Endothelial cell of umbilical vein (primary cell): Measurements from ENCODE around the gene ZNF687. TPM values are rescaled to one million over a fixed set of nuclear protein-coding genes. Genes with fewer than 3 reads are reported as not detected.

ENCODE experiments used
- BruUV-seq: library from RNA; stranded (reverse); fragments of 400-500 nt; replicated peaks from 2 replicates; lab custom pipeline; 2021; lab: Mats Ljungman, UMichigan
- CTCF ChIA-PET: fragments of 300-600, 350-600 bp; sonication (Branson Sonifier 250); formaldehyde crosslinking; loops from one replicate; lab custom pipeline; 2021; ENCODE audit warnings: antibody characterized with exemption, inconsistent platforms; lab: Charles Lee
- POLR2A ChIA-PET: fragments of 300-600, 350-600 bp; sonication (Branson Sonifier 250); formaldehyde crosslinking; loops from one replicate; lab custom pipeline; 2021; ENCODE audit warnings: antibody characterized with exemption, inconsistent platforms; lab: Charles Lee
- DNase-seq: peaks from one replicate; pipeline ENCODE4 v3.0.0-alpha.2; 2011; ENCODE audit warnings: low read depth, low spot score
- FAIRE-seq: peaks from 2 replicates; lab custom pipeline; 2011; peaks lifted over from hg19 to GRCh38; lab: Jason Lieb, UNC
- H2AFZ ChIP-seq: 2 replicates; pipeline ENCODE4 v1.6.0; 2012; ENCODE audit warnings: low read depth, low read length, control low read depth, inconsistent platforms
- H3K27ac ChIP-seq: 2 replicates; pipeline ENCODE4 v1.5.1; 2011; ENCODE audit warnings: low read depth, mild to moderate bottlenecking, control low read depth, low read length, moderate library complexity; ENCODE audit not compliant: insufficient read depth
- H3K27me3 ChIP-seq, 2 experiments: 2 replicates each; pipeline versions ENCODE4 v1.6.0 to v1.6.1; 2011; ENCODE audit warnings: low read length in 2 of 2, mixed read lengths in 1 of 2; ENCODE audit not compliant: control insufficient read depth in 2 of 2, insufficient read depth in 2 of 2
- H3K36me3 ChIP-seq, 2 experiments: 2 replicates in 1 of 2; 3 replicates in 1 of 2; pipeline ENCODE4 v1.5.1; 2011; ENCODE audit warnings: low read length in 2 of 2, mild to moderate bottlenecking in 1 of 2, moderate library complexity in 1 of 2; ENCODE audit not compliant: control insufficient read depth in 2 of 2, insufficient read depth in 2 of 2; ENCODE audit errors: extremely low read depth in 1 of 2
- H3K4me1 ChIP-seq: 3 replicates; pipeline ENCODE4 v1.5.1; 2011; ENCODE audit warnings: mild to moderate bottlenecking, low read length; ENCODE audit not compliant: control insufficient read depth, insufficient read depth; ENCODE audit errors: extremely low read depth
- H3K4me2 ChIP-seq: 2 replicates; pipeline ENCODE4 v1.6.1; 2011; ENCODE audit warnings: low read length, control low read depth, mixed read lengths; ENCODE audit not compliant: insufficient read depth
- H3K4me3 ChIP-seq, 3 experiments: fragments of 200-600 bp in 1 of 3; sonication (generic), shearing (Covaris generic) in 1 of 3; replicated peaks in 1 of 3; 2 replicates each; pipeline ENCODE4 v1.5.1; 2011 to 2016; ENCODE audit warnings: control low read depth in 3 of 3, low read length in 3 of 3, mild to moderate bottlenecking in 2 of 3, inconsistent platforms in 1 of 3, low read depth in 1 of 3, moderate library complexity in 1 of 3; ENCODE audit not compliant: insufficient read depth in 1 of 3
- H3K79me2 ChIP-seq: 2 replicates; pipeline ENCODE4 v1.6.0; 2012; ENCODE audit warnings: low read length, inconsistent platforms; ENCODE audit not compliant: control insufficient read depth, insufficient read depth
- H3K9ac ChIP-seq: replicated peaks from 2 replicates; pipeline ENCODE3; 2011; ENCODE audit warnings: low read length, control low read depth; ENCODE audit not compliant: insufficient read depth; ENCODE audit errors: extremely low read depth
- H3K9me1 ChIP-seq: replicated peaks from 3 replicates; pipeline ENCODE4 v1.6.0; 2011; ENCODE audit warnings: mild to moderate bottlenecking, low read length; ENCODE audit not compliant: control insufficient read depth, insufficient read depth; ENCODE audit errors: extremely low read depth
- H3K9me3 ChIP-seq: replicated peaks from 2 replicates; pipeline ENCODE4 v1.5.1; 2012; ENCODE audit warnings: low read length, inconsistent platforms; ENCODE audit not compliant: control insufficient read depth, insufficient read depth
- H4K20me1 ChIP-seq: replicated peaks from 2 replicates; pipeline ENCODE3; 2011; ENCODE audit warnings: mild to moderate bottlenecking, low read length; ENCODE audit not compliant: control insufficient read depth, insufficient read depth; ENCODE audit errors: extremely low read depth
- EZH2 ChIP-seq: IDR thresholded peaks from 2 replicates; pipeline ENCODE4 v1.6.1; 2012; ENCODE audit warnings: borderline replicate concordance, low read depth, mild to moderate bottlenecking, moderate library complexity, low read length, inconsistent platforms; ENCODE audit not compliant: severe bottlenecking
- FOS ChIP-seq: IDR thresholded peaks from 2 replicates; pipeline ENCODE4 v1.6.1; 2011; ENCODE audit warnings: mild to moderate bottlenecking, low read length, moderate library complexity, borderline replicate concordance; ENCODE audit not compliant: insufficient read depth
- GATA2 ChIP-seq: IDR thresholded peaks from 2 replicates; pipeline ENCODE4 v1.7.0; 2011; ENCODE audit warnings: low read depth, mild to moderate bottlenecking, moderate library complexity, mixed read lengths, low read length; ENCODE audit not compliant: insufficient read length, insufficient read depth
- JUN ChIP-seq: IDR thresholded peaks from 2 replicates; pipeline ENCODE4 v1.6.1; 2011; ENCODE audit warnings: borderline replicate concordance, low read depth; ENCODE audit not compliant: insufficient read length, insufficient read depth
- MYC ChIP-seq: IDR thresholded peaks from one replicate; pipeline ENCODE4 v1.6.1; 2011; ENCODE audit warnings: mild to moderate bottlenecking, low read depth, low read length
- POLR2A ChIP-seq: IDR thresholded peaks from 2 replicates; pipeline ENCODE4 v1.6.1; 2012; ENCODE audit warnings: low read depth, mild to moderate bottlenecking, control low read depth, low read length
- POLR2AphosphoS5 ChIP-seq: IDR thresholded peaks from 2 replicates; pipeline ENCODE4 v1.6.1; 2012; ENCODE audit warnings: low read depth, mild to moderate bottlenecking, control low read depth, low read length, moderate library complexity; ENCODE audit not compliant: insufficient read depth
- dilution Hi-C: fragments of 300-500 bp; cut with MboI; formaldehyde crosslinking; loops from one replicate; pipeline ENCODE4 v1.15.0; 2019; ENCODE audit warnings: low sequenced_read_pairs; ENCODE audit not compliant: extremely low pct_ligation_motif_present
- intact Hi-C: fragments of 100-400 bp; cut with micrococcal nuclease; formaldehyde crosslinking; loops from one replicate; pipeline ENCODE4 v1.10.0; 2022
- polyA plus RNA-seq, 4 experiments: library from polyadenylated mRNA; depleted of rRNA in 3 of 4; stranded (reverse) in 3 of 4; unstranded in 1 of 4; fragments of >200 nt; gene quantifications; 2 replicates each; pipeline versions ENCODE4 v1.2.1 to v1.2.3, GENCODE V29; 2011 to 2012; ENCODE audit warnings: missing spikeins in 1 of 4
- total RNA-seq: library from RNA; stranded (reverse); gene quantifications from 2 replicates; pipeline ENCODE4 v1.2.3, GENCODE V29; 2021
- TF ChIP-seq, protein P1 (sequence below), 2 donors: IDR thresholded peaks; 1 replicate in 1 of 2; 2 replicates in 1 of 2; pipeline ENCODE4 v1.5.1; 2011; ENCODE audit warnings: low read length in 2 of 2, mild to moderate bottlenecking in 2 of 2, moderate library complexity in 2 of 2, control low read depth in 1 of 2, inconsistent platforms in 1 of 2, low read depth in 1 of 2; ENCODE audit not compliant: insufficient read depth in 1 of 2; ENCODE audit errors: extremely low read depth in 1 of 2
- TF ChIP-seq, protein P2 (sequence below): IDR thresholded peaks from 2 replicates; pipeline ENCODE4 v1.6.1; 2011; ENCODE audit not compliant: insufficient read depth, insufficient read length

Gene ZNF687
- total and polyA plus RNA-seq, 2 donors (not counting 3 experiments of a cell fraction or from before 2014, with no cell fraction given) = 17.9 to 20.1 TPM

DNA sequence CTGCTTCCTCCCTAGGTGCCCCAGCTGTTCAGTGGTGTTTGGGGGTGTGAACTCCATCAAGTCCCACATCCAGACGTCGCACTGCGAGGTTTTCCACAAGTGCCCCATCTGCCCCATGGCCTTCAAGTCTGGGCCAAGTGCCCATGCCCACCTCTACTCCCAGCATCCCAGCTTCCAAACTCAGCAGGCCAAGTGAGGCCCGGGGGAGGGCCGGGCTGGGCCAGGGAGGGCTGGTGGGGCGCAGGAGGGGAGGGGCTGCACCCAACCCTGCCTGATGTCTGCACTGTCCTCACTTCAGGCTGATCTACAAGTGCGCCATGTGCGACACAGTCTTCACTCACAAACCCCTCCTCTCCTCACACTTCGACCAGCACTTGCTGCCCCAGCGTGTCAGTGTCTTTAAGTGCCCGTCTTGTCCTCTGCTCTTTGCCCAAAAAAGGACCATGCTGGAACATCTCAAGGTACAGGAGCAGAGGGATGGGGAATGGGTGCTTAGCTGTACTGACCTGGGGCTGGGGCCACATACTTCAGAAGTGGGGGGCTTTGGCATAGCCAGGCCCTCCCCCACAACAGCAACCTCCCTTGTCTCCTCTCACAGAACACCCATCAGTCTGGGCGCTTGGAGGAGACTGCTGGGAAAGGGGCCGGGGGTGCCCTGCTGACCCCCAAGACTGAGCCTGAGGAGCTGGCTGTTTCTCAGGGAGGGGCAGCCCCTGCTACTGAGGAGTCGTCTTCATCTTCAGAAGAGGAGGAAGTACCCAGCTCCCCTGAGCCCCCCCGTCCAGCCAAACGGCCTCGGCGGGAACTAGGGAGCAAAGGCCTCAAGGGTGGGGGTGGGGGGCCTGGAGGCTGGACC is 7.2 kb downstream of the ZNF687 start:
- peaks cover 4 to 75% of the 10 kb centered on the region in 2 experiments for H3K36me3 ChIP-seq

DNA sequence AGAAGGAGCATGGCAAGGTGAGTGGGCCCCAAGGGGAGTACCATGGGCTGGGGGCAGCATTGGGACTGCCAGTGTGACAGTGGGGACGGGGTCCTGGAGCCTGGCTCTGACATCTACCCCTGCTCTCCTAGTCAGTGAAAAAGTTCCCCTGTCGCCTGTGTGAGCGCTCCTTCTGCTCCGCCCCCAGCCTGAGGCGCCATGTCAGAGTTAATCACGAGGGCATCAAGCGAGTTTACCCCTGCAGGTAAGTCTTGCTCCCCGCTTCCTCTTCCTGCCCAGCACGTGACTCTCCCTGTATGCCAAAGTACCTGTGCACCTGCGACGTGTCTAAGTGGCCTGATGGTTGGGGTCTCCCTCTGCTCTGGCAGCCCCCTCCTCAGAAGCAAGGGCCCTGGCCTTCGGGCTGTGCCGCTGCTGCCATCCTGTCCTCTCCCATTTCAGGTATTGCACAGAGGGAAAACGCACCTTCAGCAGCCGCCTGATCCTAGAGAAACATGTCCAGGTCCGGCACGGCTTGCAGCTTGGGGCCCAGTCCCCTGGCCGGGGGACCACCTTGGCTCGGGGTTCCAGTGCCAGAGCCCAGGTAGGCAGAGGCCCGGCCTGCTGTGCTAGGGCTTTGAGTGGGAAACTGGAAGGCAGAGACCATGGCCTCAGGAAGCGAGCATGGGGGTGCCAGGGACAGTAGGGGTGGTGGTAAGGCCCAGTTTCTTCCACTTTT is 8.1 kb downstream of the ZNF687 start:
- H3K4me3 ChIP-seq = no peak overlapping the region
- peaks cover 9 to 74% of the 10 kb centered on the region in 2 experiments for H3K36me3 ChIP-seq
- H3K9ac ChIP-seq = no peak overlapping the region

More for the DNA sequence above, 7.2 kb downstream of the ZNF687 start:
- dilution Hi-C loops (no loop called here), intact Hi-C loops (no loop called here)
- POLR2A ChIA-PET = no interaction called here
- Histone ChIP-seq H4K20me1 (no peaks in the 10 kb centered on the region), H3K27me3 (no peaks in the 10 kb centered on the region), H3K79me2 (no peaks in the 10 kb centered on the region), H3K9me1 (no peaks in the 10 kb centered on the region), H3K27ac (no peak overlapping the region), H3K4me1 (no peaks in the 10 kb centered on the region), H3K9me3 (no peaks in the 10 kb centered on the region), H3K4me3 (no peak overlapping the region), H2AFZ (no peak overlapping the region), H3K4me2 (no peak overlapping the region), H3K9ac (no peak overlapping the region)
- no peak for FAIRE-seq
- BruUV-seq = no TSS peak
- DNase-seq = no peak
- CTCF ChIA-PET = interaction anchor here (0.8 kb wide), 1 partner anchor 51 kb away, joined by 3 read pairs; no protein-coding TSS in a partner anchor
- TF ChIP-seq POLR2A = no peak
- TF ChIP-seq POLR2AphosphoS5 = peak; percentile 12

More for the DNA sequence above, 8.1 kb downstream of the ZNF687 start:
- no peaks in the 10 kb centered on the region for H3K4me1 ChIP-seq
- intact Hi-C loops (no loop called here), dilution Hi-C loops (no loop called here)
- no peaks in the 10 kb centered on the region for H3K79me2 ChIP-seq
- no peaks in the 10 kb centered on the region for H3K9me1 ChIP-seq
- CTCF ChIA-PET = interaction anchor here (0.8 to 1.3 kb wide), 2 partner anchors 50 to 51 kb away, joined by 3 read pairs; no protein-coding TSS in a partner anchor
- H3K27ac ChIP-seq = no peak overlapping the region
- no peaks in the 10 kb centered on the region for H4K20me1 ChIP-seq
- BruUV-seq = no TSS peak
- POLR2A ChIA-PET = no interaction called here
- no peaks in the 10 kb centered on the region for H3K27me3 ChIP-seq
- no peaks in the 10 kb centered on the region for H3K9me3 ChIP-seq
- no peak overlapping the region for H2AFZ ChIP-seq
- DNase-seq (no peak), FAIRE-seq (no peak)
- TF ChIP-seq MYC (no peak), JUN (no peak), GATA2 (no peak), FOS (no peak), POLR2AphosphoS5 (no peak), EZH2 (no peak), POLR2A (peak; percentile 18)
- TF ChIP-seq, protein P1, sequence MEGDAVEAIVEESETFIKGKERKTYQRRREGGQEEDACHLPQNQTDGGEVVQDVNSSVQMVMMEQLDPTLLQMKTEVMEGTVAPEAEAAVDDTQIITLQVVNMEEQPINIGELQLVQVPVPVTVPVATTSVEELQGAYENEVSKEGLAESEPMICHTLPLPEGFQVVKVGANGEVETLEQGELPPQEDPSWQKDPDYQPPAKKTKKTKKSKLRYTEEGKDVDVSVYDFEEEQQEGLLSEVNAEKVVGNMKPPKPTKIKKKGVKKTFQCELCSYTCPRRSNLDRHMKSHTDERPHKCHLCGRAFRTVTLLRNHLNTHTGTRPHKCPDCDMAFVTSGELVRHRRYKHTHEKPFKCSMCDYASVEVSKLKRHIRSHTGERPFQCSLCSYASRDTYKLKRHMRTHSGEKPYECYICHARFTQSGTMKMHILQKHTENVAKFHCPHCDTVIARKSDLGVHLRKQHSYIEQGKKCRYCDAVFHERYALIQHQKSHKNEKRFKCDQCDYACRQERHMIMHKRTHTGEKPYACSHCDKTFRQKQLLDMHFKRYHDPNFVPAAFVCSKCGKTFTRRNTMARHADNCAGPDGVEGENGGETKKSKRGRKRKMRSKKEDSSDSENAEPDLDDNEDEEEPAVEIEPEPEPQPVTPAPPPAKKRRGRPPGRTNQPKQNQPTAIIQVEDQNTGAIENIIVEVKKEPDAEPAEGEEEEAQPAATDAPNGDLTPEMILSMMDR (IDR thresholded peaks at IDR 0.05; ENCODE audit: extremely low read depth in 1 of 2, insufficient read depth in 1 of 2, low read depth in 1 of 2, low read length in 2 of 2) = no peak
- TF ChIP-seq, protein P2, sequence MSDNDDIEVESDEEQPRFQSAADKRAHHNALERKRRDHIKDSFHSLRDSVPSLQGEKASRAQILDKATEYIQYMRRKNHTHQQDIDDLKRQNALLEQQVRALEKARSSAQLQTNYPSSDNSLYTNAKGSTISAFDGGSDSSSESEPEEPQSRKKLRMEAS = no peak
- no peak overlapping the region for H3K4me2 ChIP-seq
